ENCODE results near the gene UBP1. TPM values are rescaled to one million over a fixed set of nuclear protein-coding genes. Genes with fewer than 3 reads are reported as not detected.
"Not testable (repeated sequence)": the region's sequence is repeated elsewhere in the genome, so short reads cannot be mapped to it uniquely, and the experiment has no call there.

Gene UBP1
- polyA plus RNA-seq, 1 donor (not counting 4 experiments of a cell fraction or from before 2014, with no cell fraction given): 82.4 TPM

- Histone ChIP-seq H3K4me3 (ENCODE audit: control insufficient read depth in 2 of 3, extremely low read depth in 1 of 3, insufficient read depth in 2 of 3, low read depth in 1 of 3, low read length in 3 of 3) (no peak overlapping the region), H3K79me2 (ENCODE audit: control insufficient read depth, insufficient read depth, low read length) (no peaks in the 10 kb centered on the region)
- FAIRE-seq: no peak
These were observed 13.1 kb upstream of the UBP1 start for GRCh38 chr3:33453331-33453761.

GRCh38 chr3:33451994-33452393 lies 11.8 kb upstream of the UBP1 start:
- H3K4me2 ChIP-seq (ENCODE audit: control insufficient read depth, extremely low read depth, insufficient read depth, low read depth, low read length); DNase-seq (ENCODE audit: low read depth, low spot score); dilution Hi-C loops (cut with MboI; ENCODE audit: extremely low pct_ligation_motif_present, low sequenced_read_pairs); H3K27me3 ChIP-seq (ENCODE audit: control insufficient read depth, extremely low read depth, insufficient read depth, low read length); FAIRE-seq; H4K20me1 ChIP-seq (ENCODE audit: control insufficient read depth, extremely low read depth, insufficient read depth, low read length); H2AFZ ChIP-seq (ENCODE audit: control insufficient read depth, low read length); H3K4me3 ChIP-seq (ENCODE audit: control insufficient read depth in 2 of 3, extremely low read depth in 1 of 3, insufficient read depth in 2 of 3, low read depth in 1 of 3, low read length in 3 of 3); H3K36me3 ChIP-seq (ENCODE audit: control insufficient read depth in 2 of 2, extremely low read depth in 1 of 2, insufficient read depth in 2 of 2, low read length in 2 of 2); H3K27ac ChIP-seq (ENCODE audit: control insufficient read depth, insufficient read depth, low read length); H3K9me3 ChIP-seq (ENCODE audit: control insufficient read depth, low read depth, low read length); H3K79me2 ChIP-seq (ENCODE audit: control insufficient read depth, insufficient read depth, low read length); H3K9ac ChIP-seq (ENCODE audit: control insufficient read depth, extremely low read depth, insufficient read depth, low read length); H3K9me1 ChIP-seq (ENCODE audit: control insufficient read depth, extremely low read depth, insufficient read depth, low read length); H3K4me1 ChIP-seq (ENCODE audit: control insufficient read depth, extremely low read depth, insufficient read depth, low read length): not testable (repeated sequence)

More at GRCh38 chr3:33453331-33453761, 13.1 kb upstream of the UBP1 start:
- Histone ChIP-seq H3K4me2 (ENCODE audit: control insufficient read depth, extremely low read depth, insufficient read depth, low read depth, low read length) (no peak overlapping the region), H2AFZ (ENCODE audit: control insufficient read depth, low read length) (no peak overlapping the region), H3K9ac (ENCODE audit: control insufficient read depth, extremely low read depth, insufficient read depth, low read length) (no peak overlapping the region), H4K20me1 (ENCODE audit: control insufficient read depth, extremely low read depth, insufficient read depth, low read length) (no peaks in the 10 kb centered on the region), H3K27me3 (ENCODE audit: control insufficient read depth, extremely low read depth, insufficient read depth, low read length) (no peaks in the 10 kb centered on the region), H3K27ac (ENCODE audit: control insufficient read depth, insufficient read depth, low read length) (no peak overlapping the region), H3K9me3 (ENCODE audit: control insufficient read depth, low read depth, low read length) (no peaks in the 10 kb centered on the region), H3K4me1 (ENCODE audit: control insufficient read depth, extremely low read depth, insufficient read depth, low read length) (no peaks in the 10 kb centered on the region), H3K9me1 (ENCODE audit: control insufficient read depth, extremely low read depth, insufficient read depth, low read length) (no peaks in the 10 kb centered on the region), H3K36me3 (ENCODE audit: control insufficient read depth in 2 of 2, extremely low read depth in 1 of 2, insufficient read depth in 2 of 2, low read length in 2 of 2) (peaks cover 0 to 1% of the 10 kb centered on the region in 2 experiments)
- no peak for TF ChIP-seq CTCF (optimal IDR thresholded peaks at IDR 0.05 in 1 of 3, IDR thresholded peaks at IDR 0.05 in 1 of 3, conservative IDR thresholded peaks at IDR 0.05 in 1 of 3; ENCODE audit: extremely low read depth in 1 of 3, insufficient read depth in 2 of 3, low read length in 3 of 3)
- no peak for TF ChIP-seq EZH2 (IDR thresholded peaks at IDR 0.05; ENCODE audit: low read length)
- no peak for DNase-seq (ENCODE audit: low read depth, low spot score)
- dilution Hi-C loops (cut with MboI; ENCODE audit: extremely low pct_ligation_motif_present, low sequenced_read_pairs): no loop called here

- TF ChIP-seq EZH2 (IDR thresholded peaks at IDR 0.05; ENCODE audit: low read length) (no peak), CTCF (optimal IDR thresholded peaks at IDR 0.05 in 1 of 3, IDR thresholded peaks at IDR 0.05 in 1 of 3, conservative IDR thresholded peaks at IDR 0.05 in 1 of 3; ENCODE audit: extremely low read depth in 1 of 3, insufficient read depth in 2 of 3, low read length in 3 of 3) (no peak)
- Histone ChIP-seq H2AFZ (ENCODE audit: control insufficient read depth, low read length) (no peak overlapping the region), H3K4me1 (ENCODE audit: control insufficient read depth, extremely low read depth, insufficient read depth, low read length) (no peaks in the 10 kb centered on the region), H4K20me1 (ENCODE audit: control insufficient read depth, extremely low read depth, insufficient read depth, low read length) (no peaks in the 10 kb centered on the region), H3K4me3 (ENCODE audit: control insufficient read depth in 2 of 3, extremely low read depth in 1 of 3, insufficient read depth in 2 of 3, low read depth in 1 of 3, low read length in 3 of 3) (no peak overlapping the region), H3K9me3 (ENCODE audit: control insufficient read depth, low read depth, low read length) (no peaks in the 10 kb centered on the region), H3K9me1 (ENCODE audit: control insufficient read depth, extremely low read depth, insufficient read depth, low read length) (no peaks in the 10 kb centered on the region), H3K9ac (ENCODE audit: control insufficient read depth, extremely low read depth, insufficient read depth, low read length) (no peak overlapping the region), H3K79me2 (ENCODE audit: control insufficient read depth, insufficient read depth, low read length) (no peaks in the 10 kb centered on the region), H3K27ac (ENCODE audit: control insufficient read depth, insufficient read depth, low read length) (no peak overlapping the region), H3K36me3 (ENCODE audit: control insufficient read depth in 2 of 2, extremely low read depth in 1 of 2, insufficient read depth in 2 of 2, low read length in 2 of 2) (no peaks in the 10 kb centered on the region), H3K4me2 (ENCODE audit: control insufficient read depth, extremely low read depth, insufficient read depth, low read depth, low read length) (no peak overlapping the region), H3K27me3 (ENCODE audit: control insufficient read depth, extremely low read depth, insufficient read depth, low read length) (no peaks in the 10 kb centered on the region)
- FAIRE-seq: no peak
- no peak for DNase-seq (ENCODE audit: low read depth, low spot score)
- dilution Hi-C loops (cut with MboI; ENCODE audit: extremely low pct_ligation_motif_present, low sequenced_read_pairs): no loop called here
These were observed 7.8 kb upstream of the UBP1 start for GRCh38 chr3:33447958-33448357.

- H3K4me3 ChIP-seq (ENCODE audit: control insufficient read depth in 2 of 3, extremely low read depth in 1 of 3, insufficient read depth in 2 of 3, low read depth in 1 of 3, low read length in 3 of 3); H3K4me2 ChIP-seq (ENCODE audit: control insufficient read depth, extremely low read depth, insufficient read depth, low read depth, low read length); H3K9me1 ChIP-seq (ENCODE audit: control insufficient read depth, extremely low read depth, insufficient read depth, low read length); H3K9ac ChIP-seq (ENCODE audit: control insufficient read depth, extremely low read depth, insufficient read depth, low read length); dilution Hi-C loops (cut with MboI; ENCODE audit: extremely low pct_ligation_motif_present, low sequenced_read_pairs); H3K9me3 ChIP-seq (ENCODE audit: control insufficient read depth, low read depth, low read length); H3K27me3 ChIP-seq (ENCODE audit: control insufficient read depth, extremely low read depth, insufficient read depth, low read length); FAIRE-seq; DNase-seq (ENCODE audit: low read depth, low spot score); H4K20me1 ChIP-seq (ENCODE audit: control insufficient read depth, extremely low read depth, insufficient read depth, low read length); H3K27ac ChIP-seq (ENCODE audit: control insufficient read depth, insufficient read depth, low read length); H3K4me1 ChIP-seq (ENCODE audit: control insufficient read depth, extremely low read depth, insufficient read depth, low read length); H3K36me3 ChIP-seq (ENCODE audit: control insufficient read depth in 2 of 2, extremely low read depth in 1 of 2, insufficient read depth in 2 of 2, low read length in 2 of 2); H2AFZ ChIP-seq (ENCODE audit: control insufficient read depth, low read length); H3K79me2 ChIP-seq (ENCODE audit: control insufficient read depth, insufficient read depth, low read length): not testable (repeated sequence)
These were observed 7.0 kb upstream of the UBP1 start for GRCh38 chr3:33447256-33447625.
